IMR-90 (cell line): ENCODE measurements around the gene EPN3.

ENCODE experiments used
- CEBPB ChIP-seq: IDR thresholded peaks from 2 replicates; pipeline ENCODE4 v1.6.1; 2012; ENCODE audit warnings: low read depth, low read length, improper control_type of control experiment
- CHD1 ChIP-seq: IDR thresholded peaks from 2 replicates; pipeline ENCODE4 v1.6.1; 2012; ENCODE audit warnings: low read depth, low read length, improper control_type of control experiment
- FOS ChIP-seq: fragments of 150-350 bp; IDR thresholded peaks from 2 replicates; pipeline ENCODE4 v1.6.1; 2016; ENCODE audit warnings: low read depth, low read length
- MAFK ChIP-seq: IDR thresholded peaks from 2 replicates; pipeline ENCODE4 v1.6.1; 2012; ENCODE audit warnings: low read depth, low read length, improper control_type of control experiment
- MAZ ChIP-seq: IDR thresholded peaks from 2 replicates; pipeline ENCODE4 v1.6.1; 2012; ENCODE audit warnings: low read depth, mild to moderate bottlenecking, low read length, improper control_type of control experiment, moderate library complexity, borderline replicate concordance
- NFE2L2 ChIP-seq: fragments of 150-350 bp; IDR thresholded peaks from 2 replicates; pipeline ENCODE4 v1.6.1; 2016; ENCODE audit warnings: low read depth, mild to moderate bottlenecking, low read length
- POLR2A ChIP-seq: IDR thresholded peaks from 2 replicates; pipeline ENCODE4 v1.6.1; 2012; ENCODE audit warnings: mild to moderate bottlenecking, low read depth, low read length
- RAD21 ChIP-seq: IDR thresholded peaks from 2 replicates; pipeline ENCODE4 v1.6.1; 2012; ENCODE audit warnings: low read length, improper control_type of control experiment
- RCOR1 ChIP-seq: IDR thresholded peaks from 2 replicates; pipeline ENCODE4 v1.6.1; 2012; ENCODE audit warnings: mild to moderate bottlenecking, low read length, improper control_type of control experiment; ENCODE audit not compliant: insufficient replicate concordance
- SMC3 ChIP-seq: fragments of 150-350 bp; IDR thresholded peaks from 2 replicates; pipeline ENCODE4 v1.6.1; 2016; ENCODE audit warnings: low read depth, mild to moderate bottlenecking, antibody characterized with exemption, low read length, moderate library complexity
- TF ChIP-seq, protein P1 (sequence below): conservative IDR thresholded peaks from 2 replicates; pipeline ENCODE4 v1.5.1; 2012; ENCODE audit warnings: mild to moderate bottlenecking, low read depth, low read length, improper control_type of control experiment

DNA sequence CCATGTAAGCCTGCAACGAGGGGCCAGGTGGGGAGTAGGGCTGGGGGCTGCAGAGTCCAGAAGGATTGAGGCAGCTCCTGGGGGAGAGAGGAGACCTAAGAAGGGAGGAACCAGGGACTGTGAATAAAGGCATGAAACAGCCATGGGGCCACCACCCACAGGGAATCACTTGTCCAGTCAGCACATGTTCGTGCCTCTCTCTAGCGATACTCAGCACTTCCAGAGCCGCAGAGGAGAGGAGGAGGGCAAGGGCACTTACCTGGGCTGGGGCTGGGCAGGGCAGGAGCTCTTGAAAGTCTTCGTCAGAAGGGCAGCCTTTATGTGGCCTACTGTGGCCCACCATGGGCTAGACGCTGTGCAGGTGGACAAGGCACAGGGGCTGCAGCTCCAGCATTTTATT, 52.2 kb downstream of the EPN3 start:
- TF ChIP-seq, protein P1, sequence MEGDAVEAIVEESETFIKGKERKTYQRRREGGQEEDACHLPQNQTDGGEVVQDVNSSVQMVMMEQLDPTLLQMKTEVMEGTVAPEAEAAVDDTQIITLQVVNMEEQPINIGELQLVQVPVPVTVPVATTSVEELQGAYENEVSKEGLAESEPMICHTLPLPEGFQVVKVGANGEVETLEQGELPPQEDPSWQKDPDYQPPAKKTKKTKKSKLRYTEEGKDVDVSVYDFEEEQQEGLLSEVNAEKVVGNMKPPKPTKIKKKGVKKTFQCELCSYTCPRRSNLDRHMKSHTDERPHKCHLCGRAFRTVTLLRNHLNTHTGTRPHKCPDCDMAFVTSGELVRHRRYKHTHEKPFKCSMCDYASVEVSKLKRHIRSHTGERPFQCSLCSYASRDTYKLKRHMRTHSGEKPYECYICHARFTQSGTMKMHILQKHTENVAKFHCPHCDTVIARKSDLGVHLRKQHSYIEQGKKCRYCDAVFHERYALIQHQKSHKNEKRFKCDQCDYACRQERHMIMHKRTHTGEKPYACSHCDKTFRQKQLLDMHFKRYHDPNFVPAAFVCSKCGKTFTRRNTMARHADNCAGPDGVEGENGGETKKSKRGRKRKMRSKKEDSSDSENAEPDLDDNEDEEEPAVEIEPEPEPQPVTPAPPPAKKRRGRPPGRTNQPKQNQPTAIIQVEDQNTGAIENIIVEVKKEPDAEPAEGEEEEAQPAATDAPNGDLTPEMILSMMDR = no peak
- TF ChIP-seq MAFK = no peak
- TF ChIP-seq RCOR1 = no peak
- no peak for TF ChIP-seq CEBPB
- TF ChIP-seq CHD1 = no peak
- no peak for TF ChIP-seq FOS
- TF ChIP-seq RAD21 = no peak
- TF ChIP-seq MAZ = no peak
- TF ChIP-seq SMC3 = no peak
- no peak for TF ChIP-seq POLR2A
- TF ChIP-seq NFE2L2 = no peak
